NCI-H345 treated with DMSO at 0.1 percent for 48 hours (cell line): Measurements from ENCODE around the gene AHRR.
"Not testable (repeated sequence)": the region's sequence is repeated elsewhere in the genome, so short reads cannot be mapped to it uniquely, and the experiment has no call there.

Experiments used
- DNase-seq: peaks from one replicate; lab custom pipeline; 2025; ENCODE audit not compliant: unreplicated experiment; lab: John Stamatoyannopoulos, UW

The AHRR gene

DNA sequence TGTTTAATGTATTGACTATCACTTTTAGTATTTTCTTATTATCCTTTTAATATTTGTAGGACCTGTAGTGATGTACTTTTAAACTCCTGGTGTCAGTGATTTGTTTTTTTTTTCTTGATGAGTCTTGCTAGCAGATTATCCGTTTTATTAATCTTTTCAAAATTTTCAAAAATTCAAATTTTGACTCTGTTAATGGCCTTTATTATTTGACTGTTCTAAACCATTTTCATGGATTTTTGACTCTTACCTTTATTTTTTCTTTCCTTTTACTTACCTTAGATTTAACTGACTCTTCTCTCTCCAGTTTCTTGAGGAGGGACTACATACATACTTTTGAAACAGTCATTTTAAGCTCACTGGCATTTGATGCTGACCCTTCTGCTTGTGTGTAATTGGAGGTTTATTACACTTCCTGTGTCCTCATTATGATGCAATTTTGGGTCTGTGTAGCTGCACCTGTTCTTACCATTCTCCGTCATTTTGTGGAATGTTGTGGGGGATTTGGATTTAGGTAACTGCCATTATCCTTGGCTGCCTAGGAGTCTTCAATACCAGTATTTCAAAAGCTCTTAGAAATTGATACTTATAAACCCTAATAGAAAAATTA lies 89.5 kb downstream of the AHRR start:
- DNase-seq = no peak

DNA sequence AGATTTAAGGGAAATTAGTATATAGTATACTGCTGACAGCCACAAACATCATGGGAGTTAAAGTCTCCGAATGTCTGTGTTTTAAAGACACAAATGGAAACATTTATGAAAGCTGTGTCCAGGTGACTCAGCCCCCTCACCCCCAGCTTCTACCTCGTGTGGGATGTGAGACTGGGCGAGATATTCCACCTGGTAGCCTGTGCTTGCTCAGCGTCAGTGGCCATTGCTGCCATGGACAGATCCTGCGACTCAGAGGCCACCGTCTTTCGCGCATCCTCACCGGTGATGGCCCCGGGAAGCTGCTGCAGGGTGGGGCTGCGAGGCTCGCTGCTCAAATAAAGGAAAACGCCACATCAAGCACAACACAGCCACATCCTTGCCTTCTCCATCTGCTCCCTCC lies 90.2 kb downstream of the AHRR start:
- DNase-seq = no peak

DNA sequence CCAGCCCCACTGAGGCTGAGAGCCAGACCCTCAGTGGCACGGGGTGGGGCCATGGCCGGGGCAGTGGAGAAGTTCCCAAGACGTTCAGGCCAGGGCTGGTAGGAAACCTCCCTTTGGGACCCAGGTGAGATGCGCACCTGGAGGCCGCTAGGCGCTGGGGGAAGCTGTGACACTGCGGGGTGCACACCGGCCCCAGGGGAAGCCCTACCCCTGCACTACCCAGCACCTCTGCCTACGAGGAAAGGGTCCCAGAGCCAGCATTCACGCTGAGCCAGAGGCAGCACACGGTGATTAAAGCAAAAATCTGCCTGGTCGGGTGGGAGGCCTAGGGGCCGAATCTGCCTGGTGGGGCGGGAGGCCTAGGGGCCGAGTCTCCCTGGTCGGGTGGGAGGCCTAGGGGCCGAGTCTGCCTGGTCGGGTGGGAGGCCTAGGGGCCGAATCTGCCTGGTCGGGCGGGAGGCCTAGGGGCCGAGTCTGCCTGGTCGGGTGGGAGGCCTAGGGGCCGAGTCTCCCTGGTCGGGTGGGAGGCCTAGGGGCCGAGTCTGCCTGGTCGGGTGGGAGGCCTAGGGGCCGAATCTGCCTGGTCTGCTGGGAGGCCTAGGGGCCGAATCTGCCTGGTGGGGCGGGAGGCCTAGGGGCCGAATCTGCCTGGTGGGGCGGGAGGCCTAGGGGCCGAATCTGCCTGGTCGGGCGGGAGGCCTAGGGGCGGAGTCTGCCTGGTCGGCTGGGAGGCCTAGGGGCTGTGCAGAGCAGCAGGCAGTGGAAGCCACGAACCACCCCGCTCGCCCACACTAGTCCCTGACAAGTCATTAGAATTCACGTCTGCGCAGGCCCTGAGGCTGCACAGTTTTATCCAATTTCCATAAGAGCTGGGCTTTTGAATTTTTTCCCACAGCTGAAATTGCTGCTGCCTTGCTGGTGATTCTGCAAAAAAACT lies 93.7 kb downstream of the AHRR start:
- not testable (repeated sequence) for DNase-seq

DNA sequence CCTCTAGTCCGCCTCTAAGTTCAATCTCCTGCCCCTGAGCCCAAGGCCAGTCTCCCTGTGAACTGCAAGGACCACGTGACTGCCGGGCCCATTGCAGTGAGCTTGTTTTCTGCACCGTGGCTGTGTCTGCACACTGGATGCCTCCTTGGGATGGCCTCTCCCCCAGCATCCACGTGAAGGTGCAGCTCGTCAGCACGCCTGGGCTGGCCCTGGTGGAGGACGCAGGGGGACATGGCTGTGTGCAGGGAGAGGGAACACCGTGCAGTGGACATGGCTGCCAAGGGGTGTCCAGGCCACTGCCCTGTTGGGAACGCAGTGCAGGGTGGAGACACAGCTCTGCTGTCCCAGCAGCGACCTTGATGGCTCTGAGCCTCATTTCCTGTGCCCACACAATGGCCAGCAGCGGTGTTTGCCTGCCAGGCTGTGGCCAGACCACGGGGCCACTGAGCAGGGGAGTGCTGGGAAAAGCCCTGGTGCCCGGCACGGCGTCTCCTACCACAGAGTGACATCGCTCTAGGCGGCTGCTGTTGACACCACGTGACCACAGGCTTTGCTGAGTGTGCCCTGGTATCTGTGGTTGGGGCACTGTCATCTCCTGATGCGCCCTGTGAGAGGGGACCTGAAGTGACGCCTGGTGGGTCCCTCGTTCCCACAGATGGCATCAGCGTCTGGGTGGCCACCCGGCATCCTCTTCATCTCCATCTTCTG lies 94.6 kb downstream of the AHRR start:
- DNase-seq = no peak

DNA sequence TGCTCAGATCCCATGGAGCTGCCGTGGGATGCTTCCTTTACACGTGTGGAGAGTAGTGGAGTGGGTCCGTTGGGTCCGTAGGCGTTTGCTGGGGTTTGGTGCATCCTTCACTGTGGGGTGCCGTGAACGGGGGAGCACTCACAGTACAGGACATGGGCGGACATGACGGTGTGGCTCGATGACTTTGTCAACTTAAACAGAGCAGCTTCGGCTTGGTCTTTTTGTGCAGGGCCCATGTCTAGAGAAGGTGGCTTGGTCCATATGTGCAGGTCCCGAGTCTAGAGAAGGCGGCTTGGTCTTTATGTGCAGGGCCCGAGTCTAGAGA lies 95.1 kb downstream of the AHRR start:
- no peak for DNase-seq

DNA sequence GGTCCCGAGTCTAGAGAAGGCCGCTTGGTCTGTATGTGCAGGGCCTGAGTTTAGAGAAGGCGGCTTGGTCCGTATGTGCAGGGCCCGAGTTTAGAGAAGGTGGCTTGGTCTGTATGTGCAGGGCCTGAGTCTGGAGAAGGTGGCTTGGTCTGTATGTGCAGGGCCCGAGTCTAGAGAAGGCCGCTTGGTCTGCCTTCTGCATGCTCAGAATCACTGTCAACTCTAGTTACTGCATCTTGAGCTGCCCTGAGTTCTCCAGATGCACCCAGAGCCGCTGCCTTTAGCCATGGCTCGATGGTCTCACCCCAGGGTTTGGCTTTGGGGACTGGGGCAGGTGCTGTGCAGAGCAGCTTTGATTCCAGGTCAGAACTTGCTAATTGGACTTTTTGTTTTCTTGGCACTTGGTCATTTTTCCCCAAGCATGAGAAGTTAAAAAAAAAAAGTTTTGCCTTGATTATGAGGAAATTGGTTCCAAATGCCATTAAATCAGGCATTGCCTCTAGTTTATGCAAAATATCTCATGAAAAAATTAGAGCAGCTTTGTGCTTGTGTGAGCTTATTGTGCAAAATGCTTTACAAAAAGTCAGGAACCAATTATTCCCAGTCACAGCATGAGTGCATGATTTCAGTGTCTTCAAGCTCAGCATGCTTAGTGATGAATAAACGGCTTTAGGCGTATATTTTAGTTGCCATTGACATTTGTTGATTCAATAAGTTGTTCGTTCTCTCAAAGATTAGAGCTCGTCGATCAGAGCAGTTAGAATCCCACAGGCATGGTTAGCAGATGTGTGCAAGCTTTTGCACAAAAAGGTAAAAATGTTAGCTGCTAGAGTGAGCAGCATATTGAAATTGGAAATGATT lies 96.0 kb downstream of the AHRR start:
- DNase-seq = no peak

DNA sequence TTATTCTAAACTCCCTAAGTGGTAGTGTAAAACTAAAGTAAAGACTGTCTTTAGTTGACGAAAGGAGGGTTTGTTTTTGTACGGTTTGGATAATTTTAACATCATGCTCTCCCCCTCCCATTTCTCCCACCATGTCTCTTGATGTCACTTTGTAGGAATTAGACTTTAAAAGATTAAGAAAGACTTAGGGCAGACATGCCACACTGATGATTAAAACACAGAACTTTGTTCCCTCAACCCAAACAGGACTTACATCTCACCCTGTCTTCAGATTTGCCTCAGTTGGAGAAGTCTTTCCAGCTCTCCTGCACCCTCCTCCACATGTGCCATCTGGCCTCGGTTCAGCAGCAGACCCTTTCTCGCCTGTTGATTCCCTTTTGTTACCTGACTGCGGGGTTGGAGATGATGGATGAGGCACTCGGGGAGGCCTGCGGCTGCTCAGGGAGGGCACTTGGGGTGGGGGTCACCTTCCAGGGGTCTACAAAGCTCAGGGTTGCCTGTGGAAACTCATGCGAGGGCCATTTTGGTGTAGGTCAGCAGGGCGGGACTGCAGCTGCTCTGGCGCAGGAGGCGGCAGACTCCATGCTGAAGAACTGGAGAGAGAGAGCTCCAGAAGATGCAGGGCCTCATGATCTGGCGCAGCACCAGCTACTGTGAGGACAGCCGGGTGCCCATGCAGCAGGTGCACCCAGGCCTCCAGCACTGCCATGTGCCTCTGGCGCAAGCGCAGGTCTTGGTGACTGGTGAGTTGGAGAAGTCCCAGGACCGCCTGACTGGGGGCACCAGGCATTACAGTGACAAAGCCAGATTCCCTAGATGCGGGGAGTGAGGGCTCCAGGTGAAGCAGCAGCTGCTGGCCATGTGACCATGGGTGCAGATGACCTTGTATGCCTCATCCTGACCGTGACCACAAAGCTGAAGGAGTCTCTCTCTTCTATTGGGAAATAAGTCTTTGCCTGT lies 96.9 kb downstream of the AHRR start:
- DNase-seq = peak; percentile 50

DNA sequence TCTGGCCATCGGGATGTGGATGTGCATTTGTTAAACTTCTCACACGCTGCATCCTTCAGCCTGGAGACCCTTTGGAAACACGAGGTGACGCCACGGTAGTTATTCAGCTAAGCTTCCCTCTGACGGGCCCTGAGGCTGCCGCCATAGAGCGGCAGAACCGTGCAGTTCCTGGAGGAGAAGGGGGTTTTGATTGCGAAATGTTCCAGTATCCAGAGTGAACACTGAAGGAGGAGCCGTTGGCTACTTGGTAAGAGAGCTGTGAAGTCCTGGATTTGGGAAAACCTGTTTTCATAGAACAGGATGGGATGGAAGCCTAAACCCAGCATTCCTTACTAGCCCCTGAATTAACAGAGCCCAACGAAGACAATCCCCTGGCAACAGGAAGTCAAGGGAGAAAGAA lies 98.5 kb downstream of the AHRR start:
- no peak for DNase-seq

DNA sequence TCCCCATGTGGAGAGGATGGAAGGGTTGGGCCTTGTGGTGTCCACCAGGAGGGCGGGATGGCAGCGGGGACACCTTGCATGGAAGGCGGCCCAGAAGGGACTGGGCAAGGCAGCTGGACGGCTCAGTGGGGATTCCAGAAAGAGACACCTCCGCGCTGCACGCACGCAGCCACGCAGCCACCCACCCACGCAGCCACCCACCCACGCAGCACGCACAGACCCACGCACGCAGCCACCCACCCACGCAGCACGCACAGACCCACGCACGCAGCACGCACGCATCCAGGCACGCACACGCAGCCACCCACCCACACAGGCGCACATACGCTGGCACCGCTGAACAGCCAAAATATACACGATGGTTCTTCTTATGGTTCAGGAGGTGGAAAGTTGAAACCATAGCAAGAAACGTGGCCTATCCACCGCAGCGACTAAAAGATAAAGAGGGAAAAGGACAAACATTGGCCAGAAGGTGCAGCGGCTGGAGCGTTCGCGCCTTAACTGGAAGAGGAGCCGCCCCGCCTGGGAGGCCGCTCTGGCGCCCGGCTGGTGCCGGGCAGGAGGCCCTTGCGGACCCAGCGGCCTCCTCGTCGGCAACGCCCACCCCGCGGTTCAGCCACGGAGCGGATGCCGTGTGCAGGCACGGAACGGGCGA lies 99.2 kb downstream of the AHRR start:
- DNase-seq = no peak

DNA sequence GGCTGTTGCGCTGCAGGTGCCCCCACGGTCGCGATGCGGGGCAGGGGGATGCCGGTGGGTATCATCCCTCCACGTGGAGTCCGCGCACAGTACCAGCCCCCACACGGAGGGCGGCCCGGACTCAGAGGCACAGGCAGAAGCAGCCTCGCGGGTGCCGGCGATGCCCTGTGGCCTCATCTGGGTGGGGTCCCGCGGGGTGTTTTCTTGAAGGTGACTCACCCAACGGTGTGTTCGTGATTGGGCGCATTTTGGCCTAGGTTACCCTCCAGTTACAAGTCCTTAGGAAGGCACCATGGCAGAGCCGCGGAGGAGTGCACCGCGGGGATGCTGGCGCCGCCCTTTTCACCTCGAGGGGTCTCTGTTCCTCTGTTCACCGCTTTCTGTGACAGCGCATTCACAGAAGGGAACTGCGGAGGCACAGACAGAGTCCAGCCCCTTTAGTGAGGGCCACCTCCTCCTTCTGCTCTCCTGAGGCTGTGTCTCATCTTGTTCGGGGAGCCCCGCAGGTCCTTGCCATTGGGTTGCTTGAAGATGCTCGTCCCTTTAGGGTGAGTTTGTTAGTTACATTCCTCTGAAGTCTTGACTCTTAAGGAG lies 99.9 kb downstream of the AHRR start:
- DNase-seq = no peak

DNA sequence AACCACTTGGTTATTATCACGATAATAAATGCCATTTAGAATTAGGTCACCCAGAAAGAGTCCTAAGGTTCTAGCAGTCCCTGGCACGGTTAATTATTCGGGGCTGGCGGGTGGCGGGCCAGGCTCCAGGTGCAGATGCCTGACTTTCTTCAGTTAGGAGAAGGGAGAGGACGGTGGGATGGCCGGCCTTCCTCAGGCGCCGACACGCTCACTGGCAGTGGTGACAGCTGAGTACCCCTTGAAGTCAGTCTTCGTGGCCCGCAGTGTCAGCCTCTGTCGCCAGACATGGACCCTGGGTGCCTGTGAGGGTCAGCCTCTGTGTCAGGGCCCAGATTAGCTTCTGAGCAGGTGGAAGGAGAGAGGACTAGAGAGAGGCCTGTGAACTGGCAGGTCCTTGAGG lies 100.4 kb downstream of the AHRR start:
- no peak for DNase-seq

DNA sequence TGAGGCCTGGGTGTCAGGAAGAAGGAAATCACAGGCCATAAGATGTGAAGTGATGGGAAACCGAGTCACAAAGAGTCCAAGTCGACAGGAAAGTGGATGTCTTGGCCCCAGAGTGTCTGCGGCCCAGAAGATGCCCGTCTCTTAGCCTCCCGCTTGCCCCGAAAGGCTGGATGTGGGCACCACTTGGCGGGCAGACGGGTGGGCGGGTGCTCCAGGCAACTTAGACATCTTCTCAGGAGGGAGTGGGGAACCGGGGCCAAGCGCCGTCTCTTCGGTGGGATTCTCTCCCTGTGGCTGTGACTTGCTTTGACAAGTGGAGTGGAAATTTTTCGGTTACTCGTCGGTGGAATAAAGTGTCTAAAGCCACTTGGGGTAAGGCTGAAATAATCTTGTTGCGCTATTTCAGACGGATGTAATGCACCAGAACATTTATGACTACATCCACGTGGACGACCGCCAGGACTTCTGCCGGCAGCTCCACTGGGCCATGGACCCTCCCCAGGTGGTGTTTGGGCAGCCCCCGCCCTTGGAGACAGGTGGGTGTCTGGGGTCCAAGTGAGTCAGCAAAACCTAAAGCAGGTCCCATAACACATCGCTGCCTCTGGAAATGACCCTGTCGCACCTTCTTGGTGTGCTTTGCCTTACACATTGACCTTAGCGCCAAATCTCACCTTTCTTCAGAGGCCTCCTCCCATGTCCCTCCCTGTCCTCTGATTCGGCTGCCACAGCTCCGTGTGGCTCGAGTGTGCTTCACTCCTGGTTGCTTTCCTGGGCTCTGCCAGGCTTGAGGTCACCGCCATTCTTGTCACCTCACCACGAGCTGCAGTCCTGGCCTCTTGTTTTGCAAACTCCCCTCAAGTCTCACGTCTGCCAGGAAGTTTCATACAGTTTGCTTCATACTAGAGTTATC lies 101.1 kb downstream of the AHRR start:
- DNase-seq = no peak

DNA sequence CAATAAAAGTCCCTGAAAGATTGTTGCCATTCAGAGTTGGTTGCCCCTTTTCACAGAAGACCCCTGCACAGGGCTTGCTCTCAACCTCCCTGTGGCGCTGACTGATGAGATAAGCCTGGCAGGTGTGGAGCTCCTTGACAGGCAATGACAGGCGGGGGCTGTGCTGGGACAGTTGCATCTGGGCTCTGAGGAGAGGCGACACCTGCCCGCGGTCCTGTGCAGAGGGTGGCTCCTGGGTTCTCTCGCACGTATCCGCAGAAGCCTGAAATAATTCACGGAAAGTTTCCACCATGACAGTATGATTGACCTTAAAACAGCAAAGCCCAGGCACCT lies 101.7 kb downstream of the AHRR start:
- no peak for DNase-seq

DNA sequence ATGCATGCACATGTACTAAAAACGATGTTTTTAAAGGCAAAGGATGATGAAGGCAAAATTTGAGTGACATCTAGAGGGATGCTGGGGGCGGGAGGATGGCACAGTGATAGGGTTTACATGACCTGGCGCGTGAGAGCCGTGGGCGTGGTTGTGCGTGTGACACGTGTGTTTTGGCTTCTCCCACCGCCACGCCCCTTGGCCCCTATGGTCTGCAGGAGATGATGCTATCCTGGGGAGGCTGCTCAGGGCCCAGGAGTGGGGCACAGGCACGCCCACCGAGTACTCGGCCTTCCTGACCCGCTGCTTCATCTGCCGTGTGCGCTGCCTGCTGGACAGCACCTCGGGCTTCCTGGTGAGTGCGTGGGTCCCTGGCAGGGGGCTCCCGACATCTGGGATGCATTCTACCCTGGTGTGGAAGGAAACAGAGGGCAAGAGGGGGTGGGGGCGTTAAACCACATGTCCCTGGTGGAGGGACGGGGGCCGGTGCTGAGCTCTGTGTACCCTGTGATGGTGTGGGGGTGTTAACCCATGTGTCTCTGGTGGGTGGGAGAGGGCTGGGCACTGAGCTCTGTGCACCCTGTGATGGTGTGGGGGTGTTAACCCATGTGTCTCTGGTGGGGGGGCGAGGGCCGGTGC lies 102.2 kb downstream of the AHRR start:
- no peak for DNase-seq

DNA sequence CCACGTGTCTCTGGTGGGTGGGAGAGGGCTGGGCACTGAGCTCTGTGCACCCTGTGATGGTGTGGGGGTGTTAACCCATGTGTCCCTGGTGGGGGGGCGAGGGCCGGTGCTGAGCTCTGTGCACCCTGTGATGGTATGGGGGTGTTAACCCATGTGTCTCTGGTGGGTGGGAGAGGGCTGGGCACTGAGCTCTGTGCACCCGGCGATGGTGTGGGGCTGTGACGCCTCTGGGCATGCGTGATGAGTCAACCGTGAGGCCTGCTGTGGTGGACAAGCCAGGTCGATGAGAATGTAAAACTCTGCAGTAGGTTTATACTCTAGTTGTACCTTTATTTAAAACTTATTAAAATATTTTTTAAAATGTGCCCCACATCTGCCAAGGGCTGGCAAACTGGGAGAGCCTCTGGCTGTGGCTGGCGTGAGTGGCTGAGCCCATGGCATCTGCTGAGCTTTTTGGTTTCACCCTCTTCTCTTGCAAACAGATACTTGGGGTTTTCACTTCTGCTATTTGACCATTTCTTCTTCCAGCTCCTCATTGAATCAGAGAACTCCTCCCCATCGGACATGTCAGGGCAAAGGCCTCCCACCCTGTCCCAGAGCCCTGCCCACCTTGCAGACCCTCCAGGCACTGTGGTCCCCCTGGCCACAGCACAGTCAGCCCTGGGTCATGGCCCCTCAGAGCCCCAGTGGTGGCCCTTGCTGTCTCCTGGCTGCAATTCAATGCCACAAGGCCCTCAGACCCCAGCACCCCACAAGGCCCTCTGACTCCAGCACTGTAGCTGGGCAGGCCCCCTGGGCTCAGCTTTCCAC lies 103.0 kb downstream of the AHRR start:
- no peak for DNase-seq

DNA sequence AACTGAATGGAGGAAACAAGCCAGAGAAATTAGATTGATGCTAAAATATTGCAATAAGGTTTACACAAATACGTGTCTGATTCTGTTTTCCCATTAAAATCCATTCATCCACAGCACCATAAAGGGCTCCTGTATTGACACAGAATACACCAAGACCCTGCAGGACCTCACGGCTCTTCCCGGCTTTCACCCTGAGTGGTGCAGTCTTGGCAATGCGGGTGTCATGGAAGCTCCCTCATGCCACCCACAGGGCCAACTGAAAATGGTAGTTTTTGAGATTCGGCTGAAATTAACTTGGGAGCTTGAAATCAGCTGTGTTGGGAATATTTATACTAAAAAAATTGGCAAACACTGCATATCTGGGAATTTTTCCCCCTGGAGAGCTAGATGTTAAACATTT lies 104.2 kb downstream of the AHRR start:
- DNase-seq = no peak

DNA sequence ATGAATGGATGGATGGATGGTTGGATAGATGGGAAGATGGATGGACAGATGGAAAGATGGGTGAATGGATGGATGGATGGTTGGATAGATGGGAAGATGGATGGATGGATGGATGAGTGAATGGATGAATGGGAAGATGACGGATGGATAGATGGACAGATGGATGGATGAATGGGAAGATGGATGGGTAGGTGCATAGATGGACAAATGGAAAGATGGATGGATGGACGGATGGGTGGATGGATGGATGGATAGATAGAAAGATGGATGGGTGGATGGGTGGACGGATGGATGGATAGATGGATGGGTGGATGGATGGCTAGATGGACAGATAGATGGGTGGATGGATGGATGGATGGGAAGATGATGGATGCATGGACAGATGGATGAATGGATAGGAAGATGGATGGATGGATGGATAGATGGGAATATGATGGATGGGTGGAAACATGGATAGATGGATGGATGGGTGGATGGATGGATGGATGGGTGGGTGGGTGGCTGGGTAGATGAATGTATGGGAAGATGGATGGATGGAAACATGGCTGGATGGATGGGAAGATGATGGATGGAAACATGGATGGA lies 105.0 kb downstream of the AHRR start:
- no peak for DNase-seq
